HuH-7 (cell line): ENCODE data around the gene ATP11A.
"Not testable (repeated sequence)": the region's sequence is repeated elsewhere in the genome, so short reads cannot be mapped to it uniquely, and the experiment has no call there.

Source experiments
- DNase-seq: peaks from one replicate; pipeline ENCODE4 v3.0.0; 2011; ENCODE audit warnings: low spot score

Gene ATP11A

GRCh38 chr13:112800057-112800456 lies 110.2 kb downstream of the ATP11A start:
- no peak for DNase-seq

DNA sequence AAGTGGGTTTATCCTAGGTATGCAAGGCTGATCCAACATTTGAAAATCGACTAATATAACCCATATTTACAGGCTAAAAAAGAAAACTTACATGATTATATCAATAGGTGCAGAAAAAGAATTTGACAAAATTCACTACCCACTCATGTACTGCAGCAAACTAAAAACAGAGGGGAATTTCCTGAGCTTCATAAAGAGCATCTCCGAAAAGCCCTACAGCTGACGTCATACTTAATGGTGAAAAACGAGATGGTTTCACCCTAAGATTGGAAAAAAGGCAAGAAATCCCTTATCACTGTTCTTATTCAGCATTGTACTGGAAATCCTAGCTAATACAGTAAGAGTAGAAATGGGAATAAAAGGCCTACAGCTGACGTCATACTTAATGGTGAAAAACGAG lies 111.0 kb downstream of the ATP11A start:
- not testable (repeated sequence) for DNase-seq

GRCh38 chr13:112802802-112803195 lies 113.0 kb downstream of the ATP11A start:
- no peak for DNase-seq

DNA sequence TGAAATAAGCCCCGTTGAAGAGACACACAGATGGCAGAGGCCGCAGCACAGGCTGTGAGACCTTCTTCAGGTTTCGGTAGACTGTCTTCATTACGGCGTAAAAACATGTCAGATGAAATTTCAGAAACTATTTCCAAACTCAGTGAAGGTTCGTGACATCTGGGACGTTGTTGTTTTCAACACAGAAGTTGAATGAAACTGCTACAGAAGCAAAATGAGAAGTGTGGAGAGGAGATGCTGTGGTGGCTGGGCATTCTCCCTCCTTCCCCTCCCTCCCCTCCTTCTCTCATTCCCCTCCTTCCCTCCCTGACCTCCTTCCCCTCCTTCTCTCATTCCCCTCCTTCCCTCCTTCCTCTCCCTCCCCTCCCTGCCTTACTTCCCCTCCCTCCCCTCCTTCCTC lies 113.6 kb downstream of the ATP11A start:
- no peak for DNase-seq

DNA sequence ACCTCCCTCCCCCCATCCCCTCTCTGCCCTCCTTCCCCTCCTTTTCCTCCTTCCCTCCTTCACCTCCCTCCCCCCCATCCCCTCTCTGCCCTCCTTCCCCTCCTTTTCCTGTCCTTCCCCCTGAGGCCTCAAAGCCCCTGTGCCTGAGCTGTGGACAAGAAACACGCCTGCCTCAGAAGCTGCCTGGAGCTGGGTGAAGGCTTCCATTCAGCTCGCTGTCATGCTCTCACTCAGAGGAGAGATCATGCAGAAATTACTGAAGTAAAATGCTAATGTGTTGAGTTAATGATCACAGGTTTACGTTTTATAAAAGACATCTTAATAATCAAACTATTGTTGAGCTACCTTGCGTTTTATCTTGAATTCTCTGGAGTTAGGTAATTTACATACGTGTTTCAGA lies 114.5 kb downstream of the ATP11A start:
- no peak for DNase-seq

- DNase-seq = no peak
Observed at GRCh38 chr13:112806739-112807652, 117.2 kb downstream of the ATP11A start.

DNA sequence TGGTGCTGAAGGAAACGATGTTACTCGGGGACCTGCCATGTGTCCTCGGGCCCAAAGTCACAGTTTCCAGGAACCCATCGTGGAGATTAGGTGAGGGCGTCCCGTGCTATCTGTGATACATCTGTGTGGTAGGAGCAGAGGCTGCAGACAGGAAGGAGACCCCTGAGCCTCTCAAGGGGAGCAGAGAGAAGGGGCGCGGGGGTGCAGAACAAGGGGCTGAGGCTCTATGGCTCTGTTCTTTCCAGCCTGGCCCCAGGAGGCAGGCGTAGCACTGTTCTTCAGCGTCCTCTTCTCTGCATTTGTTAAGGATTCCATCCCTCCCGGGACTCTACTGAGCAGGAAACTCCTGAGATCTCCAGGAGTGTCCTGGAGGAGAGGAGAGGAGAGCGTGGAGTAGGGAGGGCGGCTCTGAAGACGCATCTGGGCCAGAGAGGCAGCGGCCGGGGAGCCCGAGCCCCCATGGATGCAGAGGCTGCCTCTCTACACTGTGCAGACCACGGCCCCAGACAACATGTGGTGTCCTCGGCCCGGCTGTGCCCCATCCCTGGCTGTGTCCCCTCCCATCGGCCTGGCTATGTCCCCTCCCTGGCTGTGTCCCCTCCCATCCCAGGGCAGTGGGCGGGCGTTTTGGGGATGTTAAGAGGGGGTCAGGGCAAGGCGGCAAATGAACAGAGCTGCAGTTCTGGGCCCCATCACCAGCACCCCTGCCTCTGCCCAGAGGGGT lies 118.0 kb downstream of the ATP11A start:
- no peak for DNase-seq

DNA sequence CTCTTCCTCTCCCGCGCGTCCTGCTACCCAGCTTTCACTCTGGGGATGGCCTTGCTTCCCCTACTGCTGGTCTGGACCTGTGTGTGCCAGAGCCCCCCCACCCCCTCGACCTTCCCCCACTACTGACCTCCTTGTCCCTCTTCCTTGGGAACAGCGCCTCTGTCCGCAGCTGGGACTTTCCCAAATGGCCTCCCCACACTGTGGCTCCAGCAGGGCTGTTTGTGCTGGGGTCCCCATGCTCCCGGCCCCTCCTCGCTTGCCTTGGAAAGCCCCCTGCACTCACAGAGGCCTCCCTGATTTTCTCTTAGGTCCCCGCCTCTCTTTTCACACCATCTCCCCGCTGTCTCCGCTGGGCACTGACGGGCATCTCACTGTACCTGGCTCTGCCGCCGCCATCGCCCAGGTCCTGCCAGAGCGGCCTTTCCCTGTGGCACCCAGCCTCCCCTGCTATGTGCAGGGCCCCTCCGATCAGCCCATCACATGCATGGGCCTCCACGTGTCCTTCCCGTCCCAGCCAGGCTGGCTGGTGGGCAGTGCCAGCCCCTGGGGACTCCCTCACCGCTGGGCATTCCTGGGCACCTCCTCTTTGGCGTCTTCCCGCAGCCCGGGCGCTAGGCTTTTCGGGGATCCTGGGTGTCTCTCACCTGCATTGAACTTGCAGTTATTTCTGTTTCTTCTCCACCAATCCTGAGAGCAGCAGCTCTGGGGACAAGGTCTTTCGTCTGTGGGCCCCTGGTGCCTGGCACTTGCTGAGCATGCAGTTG lies 118.7 kb downstream of the ATP11A start:
- DNase-seq = no peak

DNA sequence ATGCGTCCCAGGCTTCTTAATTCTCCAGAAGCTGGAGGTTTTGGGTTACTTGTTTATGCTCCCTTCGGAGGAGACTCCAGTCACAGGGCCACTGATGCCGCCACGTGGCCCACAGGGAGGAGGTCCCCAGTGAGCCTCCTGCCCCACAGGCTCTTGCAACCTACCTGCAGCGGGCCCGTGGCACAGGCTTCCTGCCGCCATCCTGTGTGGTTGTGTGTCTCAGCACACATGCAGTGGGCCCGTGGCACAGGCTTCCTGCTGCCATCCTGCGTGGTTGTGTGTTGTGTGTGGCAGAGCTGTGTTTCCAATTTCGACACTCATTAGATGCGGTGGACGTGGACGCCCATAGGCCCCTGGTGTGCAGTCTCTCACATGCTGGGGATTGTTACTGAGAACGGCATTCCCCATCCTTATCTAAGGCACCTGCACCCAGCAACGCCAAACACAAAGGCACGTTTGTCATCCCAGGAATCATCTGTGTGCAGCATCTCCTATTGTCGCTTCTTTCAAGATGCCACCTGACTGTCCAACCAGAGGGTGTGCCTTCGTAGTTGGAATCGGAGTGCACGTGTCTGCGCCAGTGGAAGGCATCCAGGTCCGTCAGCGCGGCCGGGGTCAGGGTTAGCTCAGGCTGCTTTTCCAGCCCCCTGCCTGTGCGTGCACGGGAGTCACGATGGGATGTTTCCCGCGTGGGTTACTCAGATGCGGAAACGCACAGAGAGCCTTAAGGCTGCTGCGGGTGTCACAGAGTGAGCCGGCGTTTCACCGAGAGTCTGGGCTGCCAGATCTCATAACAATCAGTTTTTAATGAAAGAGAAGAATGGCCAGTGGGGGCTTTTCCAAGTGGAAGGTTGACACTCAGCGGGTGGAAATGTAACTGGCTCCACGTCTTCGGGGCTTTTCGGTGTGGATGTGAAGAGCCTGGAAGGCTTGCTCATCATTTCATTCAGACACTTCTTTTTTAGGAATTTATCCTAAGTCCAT lies 119.8 kb downstream of the ATP11A start:
- no peak for DNase-seq

GRCh38 chr13:112810608-112811007 lies 120.8 kb downstream of the ATP11A start:
- DNase-seq = no peak

DNA sequence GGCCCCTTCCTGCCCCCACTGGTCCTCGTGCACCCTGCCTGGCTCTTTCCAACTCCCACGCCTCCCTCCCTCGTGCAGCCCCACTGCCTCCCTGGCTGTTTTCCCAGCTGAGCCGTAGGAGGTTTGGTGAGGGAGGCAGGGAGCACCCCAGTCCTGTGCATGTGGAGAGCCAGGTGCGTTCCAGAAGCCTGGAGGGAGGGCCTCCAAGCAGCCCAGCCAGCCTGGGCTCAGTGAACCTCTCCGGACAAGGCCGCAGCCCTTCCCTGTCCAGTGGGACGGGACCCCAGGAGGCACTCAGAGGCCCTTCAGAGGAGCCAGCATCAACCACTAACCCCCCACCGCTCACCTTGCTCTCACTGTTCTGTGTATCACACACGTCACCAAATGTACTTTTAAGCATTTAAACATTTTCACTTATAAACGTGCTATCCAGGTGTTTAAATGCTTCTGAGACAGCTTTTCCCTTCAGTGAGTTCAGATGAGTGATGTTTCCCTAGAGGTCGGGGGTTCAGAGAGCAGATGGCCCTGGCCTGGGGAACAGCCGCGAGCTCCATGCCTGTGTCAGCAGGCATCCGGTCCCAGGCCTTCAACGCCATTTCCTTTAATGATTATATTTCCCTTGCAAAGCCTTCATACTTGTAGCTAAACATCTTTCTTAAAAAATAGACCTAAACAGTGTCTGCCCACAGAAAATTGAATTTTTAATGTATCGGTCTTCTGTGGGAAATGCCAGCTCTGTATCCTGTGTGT lies 122.6 kb downstream of the ATP11A start:
- no peak for DNase-seq

DNA sequence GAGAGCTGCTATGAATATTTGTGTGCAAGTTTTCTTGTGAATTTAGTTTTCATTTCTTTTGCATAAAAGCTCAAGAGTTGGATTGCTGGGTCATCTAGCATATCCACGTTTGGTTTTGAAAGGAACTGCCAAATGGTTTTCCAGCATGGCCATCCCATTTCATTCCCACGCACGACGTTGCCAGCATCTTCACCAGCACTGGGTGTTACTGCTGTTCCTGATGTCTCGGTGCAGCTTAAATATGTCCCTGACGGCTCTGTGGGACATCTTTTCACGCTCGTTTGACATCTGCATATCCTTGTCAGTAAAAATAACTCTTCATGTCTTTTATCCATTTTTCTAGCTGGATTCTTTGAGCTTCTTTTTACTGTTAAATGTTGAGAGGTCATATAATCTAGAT lies 123.7 kb downstream of the ATP11A start:
- no peak for DNase-seq

DNA sequence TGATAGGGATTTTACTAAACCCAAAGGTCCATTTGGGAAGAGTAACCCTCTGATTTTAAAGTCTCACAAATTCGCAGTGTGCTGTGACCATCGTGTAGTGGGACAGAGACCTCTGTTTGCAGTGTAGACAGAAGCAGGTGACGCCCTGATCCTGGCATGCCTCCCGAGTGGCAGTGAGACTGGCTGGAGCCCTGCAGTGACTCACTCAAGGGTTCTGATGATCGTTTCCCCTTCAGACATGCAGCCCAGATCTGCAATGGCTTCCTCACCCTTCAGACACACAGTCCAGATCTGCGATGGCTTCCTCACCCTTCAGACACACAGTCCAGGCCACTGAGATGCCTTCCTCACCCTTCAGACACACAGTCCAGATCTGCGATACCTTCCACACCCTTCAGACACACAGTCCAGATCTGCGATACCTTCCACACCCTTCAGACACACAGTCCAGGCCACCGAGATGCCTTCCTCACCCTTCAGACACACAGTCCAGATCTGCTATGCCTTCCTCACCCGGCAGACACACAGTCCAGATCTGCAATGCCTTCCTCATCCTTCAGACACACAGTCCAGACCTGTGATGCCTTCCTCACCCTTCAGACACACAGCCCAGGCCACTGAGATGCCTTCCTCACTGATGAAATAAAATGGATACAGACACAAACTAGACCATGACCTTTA lies 125.2 kb downstream of the ATP11A start:
- DNase-seq = no peak

GRCh38 chr13:112815871-112816270 lies 126.0 kb downstream of the ATP11A start:
- no peak for DNase-seq

DNA sequence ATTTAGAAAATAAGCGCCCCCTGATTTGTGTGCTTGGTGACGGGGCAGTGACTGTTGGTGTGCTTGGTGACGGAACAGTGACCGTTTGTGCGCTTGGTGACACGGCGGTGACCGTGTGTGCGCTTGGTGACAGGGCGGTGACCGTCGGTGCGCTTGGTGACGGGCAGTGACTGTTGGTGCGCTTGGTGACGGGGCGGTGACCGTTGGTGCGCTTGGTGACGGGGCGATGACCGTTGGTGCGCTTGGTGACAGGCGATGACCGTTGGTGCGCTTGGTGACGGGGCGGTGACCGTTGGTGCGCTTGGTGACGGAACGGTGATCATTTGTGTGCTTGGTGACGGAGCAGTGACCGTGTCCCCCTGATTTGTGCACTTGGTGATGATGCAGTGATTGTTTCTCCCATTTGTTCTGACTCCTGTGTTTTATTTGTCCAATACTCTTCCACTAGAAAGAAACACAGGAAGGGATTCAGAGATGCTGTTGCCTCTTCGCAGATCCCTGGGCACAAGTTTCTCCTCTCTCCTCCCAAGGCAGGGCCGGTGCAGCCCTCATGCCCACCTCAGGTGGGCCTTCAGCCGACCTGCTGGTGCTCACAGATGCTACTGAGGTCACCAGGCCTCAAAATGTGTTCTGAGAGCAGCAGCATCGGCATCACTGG lies 128.3 kb downstream of the ATP11A start:
- DNase-seq = no peak

- DNase-seq = no peak
Observed at GRCh38 chr13:112818698-112819045, 128.8 kb downstream of the ATP11A start.

- DNase-seq = no peak
Observed at GRCh38 chr13:112819111-112819510, 129.3 kb downstream of the ATP11A start.

- DNase-seq = no peak
Observed at GRCh38 chr13:112819816-112820215, 130.0 kb downstream of the ATP11A start.

DNA sequence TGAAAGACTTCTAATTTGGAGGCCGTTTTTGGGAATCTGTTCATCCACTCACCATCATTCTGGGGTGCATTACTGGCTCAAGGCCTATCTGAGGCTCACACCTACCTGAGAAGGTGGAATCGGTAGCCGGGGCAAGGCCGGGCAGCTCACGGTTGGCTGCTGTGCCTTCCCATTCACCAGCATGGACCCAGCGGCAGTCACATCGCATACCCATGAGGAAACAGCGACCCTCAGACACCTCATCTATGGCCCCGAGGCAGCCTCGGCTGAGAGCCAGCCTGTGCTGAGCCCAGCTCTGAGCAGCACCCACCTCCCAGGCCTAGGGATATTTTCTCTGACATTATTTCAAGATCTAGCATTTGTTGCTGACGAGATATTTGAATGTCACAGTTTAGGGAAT lies 130.5 kb downstream of the ATP11A start:
- DNase-seq = no peak
